Measurements from ENCODE around the gene KCNQ1OT1. TPM values are rescaled to one million over a fixed set of nuclear protein-coding genes. Genes with fewer than 3 reads are reported as not detected.
A peak's percentile ranks its signal among the peaks of the same experiment; 100 is the strongest.

KCNQ1OT1 gene
- total and polyA plus RNA-seq, 8 donors, result under 0.01 to 15.1 (median 2.3) TPM

GRCh38 chr11:2564588-2565425, 135.0 kb downstream of the KCNQ1OT1 start:
- Histone ChIP-seq H3K27me3 (no peaks in the 10 kb centered on the region), H3K4me3 (no peak overlapping the region), H3K27ac (no peak overlapping the region), H3K9me3 (no peaks in the 10 kb centered on the region), H3K36me3 (no peaks in the 10 kb centered on the region), H3K4me1 (peaks cover 16 to 39% (median 20%) of the 10 kb centered on the region in 4 donors)
- DNase-seq, result no peak
- TF ChIP-seq POLR2AphosphoS5 (IDR thresholded peaks at IDR 0.05) (no peak), CTCF (IDR thresholded peaks at IDR 0.05) (no peak), POLR2A (IDR thresholded peaks at IDR 0.05) (no peak)
- intact Hi-C loops (cut with DNase I; ENCODE audit: low total_unique reads), result no loop called here
- 83 to 88% (median 87%) methylated on average over 16 of the region's 16 CpGs for WGBS, 5 donors

GRCh38 chr11:2564008-2564530, 135.7 kb downstream of the KCNQ1OT1 start:
- Histone ChIP-seq H3K4me3 (no peak overlapping the region), H3K36me3 (no peaks in the 10 kb centered on the region), H3K27me3 (no peaks in the 10 kb centered on the region), H3K4me1 (peaks cover 16 to 39% (median 20%) of the 10 kb centered on the region in 4 donors), H3K9me3 (no peaks in the 10 kb centered on the region), H3K27ac (no peak overlapping the region)
- 91 to 95% (median 94%) methylated on average over 12 to 14 of the region's 14 CpGs for WGBS, 5 donors
- intact Hi-C loops (cut with DNase I; ENCODE audit: low total_unique reads), result no loop called here
- no peak for DNase-seq
- TF ChIP-seq EP300 (IDR thresholded peaks at IDR 0.05) (no peak), CTCF (IDR thresholded peaks at IDR 0.05) (no peak)

GRCh38 chr11:2563213-2564007, 136.4 kb downstream of the KCNQ1OT1 start:
- DNase-seq, result no peak
- Histone ChIP-seq H3K9me3 (no peaks in the 10 kb centered on the region), H3K36me3 (no peaks in the 10 kb centered on the region), H3K27me3 (no peaks in the 10 kb centered on the region), H3K4me3 (no peak overlapping the region), H3K27ac (no peak overlapping the region), H3K4me1 (peaks cover 16 to 39% (median 20%) of the 10 kb centered on the region in 4 donors)
- intact Hi-C loops (cut with DNase I; ENCODE audit: low total_unique reads), result no loop called here
- TF ChIP-seq POLR2A (IDR thresholded peaks at IDR 0.05), result no peak
- TF ChIP-seq CTCF (IDR thresholded peaks at IDR 0.05), result no peak
- TF ChIP-seq EP300 (IDR thresholded peaks at IDR 0.05), result no peak
- TF ChIP-seq POLR2AphosphoS5 (IDR thresholded peaks at IDR 0.05), result no peak
- 88 to 93% (median 91%) methylated on average over 28 of the region's 28 CpGs for WGBS, 5 donors

GRCh38 chr11:2562890-2563212, 136.9 kb downstream of the KCNQ1OT1 start:
- TF ChIP-seq EP300 (IDR thresholded peaks at IDR 0.05) (no peak), POLR2AphosphoS5 (IDR thresholded peaks at IDR 0.05) (no peak), CTCF (IDR thresholded peaks at IDR 0.05) (no peak)
- H3K9me3 ChIP-seq, result no peaks in the 10 kb centered on the region
- WGBS, 5 donors, result 84 to 93% (median 88%) methylated on average over 6 of the region's 6 CpGs
- no peak overlapping the region for H3K4me3 ChIP-seq
- H3K27ac ChIP-seq, result peak overlapping the region in 1 of 5 donors; percentile 52
- no peaks in the 10 kb centered on the region for H3K27me3 ChIP-seq
- intact Hi-C loops (cut with DNase I; ENCODE audit: low total_unique reads), result no loop called here
- H3K4me1 ChIP-seq, result peaks cover 16 to 39% (median 20%) of the 10 kb centered on the region in 4 donors
- DNase-seq, result no peak
- H3K36me3 ChIP-seq, result no peaks in the 10 kb centered on the region
